Ishikawa (cell line): ENCODE measurements around the gene IDH2.

Experiments used
- NFIC ChIP-seq: IDR thresholded peaks from 2 replicates; pipeline ENCODE4 v1.6.1; 2012
- RAD21 ChIP-seq: IDR thresholded peaks from 2 replicates; pipeline ENCODE4 v1.6.1; 2012; ENCODE audit warnings: low read depth

DNA sequence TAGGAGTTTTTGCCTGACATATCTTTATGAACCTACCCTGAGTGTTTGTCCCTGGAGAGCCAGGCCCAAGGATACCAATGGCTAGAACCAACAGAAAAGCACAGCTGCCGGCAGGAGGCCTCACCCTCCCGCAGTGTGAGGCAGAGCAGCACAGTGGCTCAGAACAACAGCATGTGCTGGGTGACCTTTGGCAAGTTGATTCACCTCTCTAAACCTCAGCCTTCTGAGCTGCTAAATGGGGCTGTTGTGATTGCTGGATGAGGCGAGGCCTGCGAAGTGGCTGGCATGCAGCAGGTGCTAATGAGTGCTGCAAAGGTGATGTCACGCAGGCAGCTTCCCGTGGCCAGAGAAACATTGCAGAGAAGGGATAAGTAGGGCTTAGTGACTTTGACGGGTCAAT lies 23.3 kb downstream of the IDH2 start:
- TF ChIP-seq RAD21 = no peak
- no peak for TF ChIP-seq NFIC
